HEK293 (cell line): ENCODE results near the gene BHMT.
"Not testable (repeated sequence)": the region's sequence is repeated elsewhere in the genome, so short reads cannot be mapped to it uniquely, and the experiment has no call there.

Experiments
- CTCF ChIA-PET: fragments of 350-600 bp; formaldehyde crosslinking; extraction: SDS; loops from one replicate; lab custom pipeline; 2021; ENCODE audit warnings: antibody characterized with exemption; lab: Yijun Ruan, JAX
- POLR2A ChIA-PET: fragments of 300-600 bp; formaldehyde crosslinking; extraction: SDS; loops from one replicate; lab custom pipeline; 2020; ENCODE audit warnings: antibody characterized with exemption, inconsistent platforms; lab: Yijun Ruan, JAX
- H3K27ac ChIP-seq: fragments of 200-500 bp; sonication (Bioruptor generic); 2 replicates; pipeline ENCODE4 v1.5.1; 2014; ENCODE audit warnings: low read depth, low read length, control low read depth, inconsistent platforms; ENCODE audit errors: extremely low read depth
- H3K36me3 ChIP-seq, 2 experiments: fragments of 200-500 bp in 1 of 2; sonication (Bioruptor generic) in 1 of 2; 1 replicate in 1 of 2; 2 replicates in 1 of 2; pipeline ENCODE4 v1.5.1; 2014 to 2017; ENCODE audit warnings: inconsistent platforms in 2 of 2, low read length in 2 of 2; ENCODE audit not compliant: control insufficient read depth in 2 of 2, insufficient read depth in 1 of 2
- H3K4me1 ChIP-seq: fragments of 200-500 bp; sonication (Bioruptor generic); 2 replicates; pipeline ENCODE4 v1.5.1; 2014; ENCODE audit warnings: mild to moderate bottlenecking, low read length, inconsistent platforms; ENCODE audit not compliant: control insufficient read depth, insufficient read depth
- H3K4me3 ChIP-seq: 2 replicates; pipeline ENCODE4 v1.5.1; 2011; ENCODE audit warnings: low read depth, mild to moderate bottlenecking, control low read depth, low read length, moderate library complexity
- H3K9me3 ChIP-seq: fragments of 200-500 bp; sonication (Bioruptor generic); 2 replicates; pipeline ENCODE4 v1.5.1; 2014; ENCODE audit warnings: low read depth, low read length, inconsistent platforms; ENCODE audit not compliant: control insufficient read depth, insufficient read depth
- WT1 ChIP-seq: fragments of 450-650 bp; formaldehyde crosslinking; IDR thresholded peaks from 2 replicates; pipeline ENCODE4 v1.5.1; 2016; ENCODE audit warnings: missing biosample characterization, missing genetic modification characterization
- ZNF223 ChIP-seq: fragments of 450-650 bp; formaldehyde crosslinking; IDR thresholded peaks from 2 replicates; pipeline ENCODE4 v1.5.1; 2016; ENCODE audit warnings: missing biosample characterization, missing genetic modification characterization
- ZNF549 ChIP-seq: fragments of 450-650 bp; IDR thresholded peaks from 2 replicates; pipeline ENCODE4 v1.5.1; 2018; ENCODE audit warnings: missing biosample characterization, missing genetic modification characterization, mild to moderate bottlenecking, inconsistent platforms, moderate library complexity
- ZNF560 ChIP-seq: fragments of 450-650 bp; formaldehyde crosslinking; IDR thresholded peaks from 2 replicates; pipeline ENCODE4 v1.5.1; 2017; ENCODE audit warnings: missing biosample characterization, missing genetic modification characterization, borderline replicate concordance
- ZNF830 ChIP-seq: fragments of 450-650 bp; IDR thresholded peaks from 2 replicates; pipeline ENCODE4 v1.5.0; 2018; ENCODE audit warnings: missing biosample characterization, missing genetic modification characterization, low read depth, mild to moderate bottlenecking, moderate library complexity
- TF ChIP-seq, protein P1 (sequence below): fragments of 450-650 bp; formaldehyde crosslinking; IDR thresholded peaks from 2 replicates; pipeline ENCODE4 v1.5.1; 2017; ENCODE audit warnings: missing biosample characterization, missing genetic modification characterization
- TF ChIP-seq, protein P2 (sequence below): fragments of 450-650 bp; formaldehyde crosslinking; IDR thresholded peaks from 2 replicates; pipeline ENCODE4 v1.5.1; 2016; ENCODE audit warnings: missing biosample characterization, missing genetic modification characterization

BHMT gene

DNA sequence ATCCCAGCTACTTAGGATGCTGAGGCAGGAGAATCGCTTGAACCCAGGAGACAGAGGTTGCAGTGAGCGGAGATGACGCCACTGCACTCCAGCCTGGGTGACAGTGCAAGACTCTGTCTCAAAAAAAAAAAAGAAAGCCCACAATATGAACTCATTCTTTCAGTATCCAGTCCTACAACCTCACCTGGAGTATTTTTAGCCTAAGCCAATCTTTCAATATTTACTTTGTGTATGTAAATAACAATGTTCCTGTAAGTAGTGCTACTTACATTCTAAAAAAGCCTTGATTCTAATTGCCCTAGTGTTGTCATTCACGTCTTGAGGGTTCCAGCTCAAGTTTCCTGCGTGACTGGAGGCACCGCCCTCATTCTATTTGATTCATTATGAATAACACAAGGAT lies 62.0 kb downstream of the BHMT start:
- TF ChIP-seq ZNF560 (tag by site-specific recombination) (no peak), ZNF549 (tag by site-specific recombination) (no peak), ZNF223 (no peak), ZNF830 (tag by site-specific recombination) (no peak)
- TF ChIP-seq, protein P1, sequence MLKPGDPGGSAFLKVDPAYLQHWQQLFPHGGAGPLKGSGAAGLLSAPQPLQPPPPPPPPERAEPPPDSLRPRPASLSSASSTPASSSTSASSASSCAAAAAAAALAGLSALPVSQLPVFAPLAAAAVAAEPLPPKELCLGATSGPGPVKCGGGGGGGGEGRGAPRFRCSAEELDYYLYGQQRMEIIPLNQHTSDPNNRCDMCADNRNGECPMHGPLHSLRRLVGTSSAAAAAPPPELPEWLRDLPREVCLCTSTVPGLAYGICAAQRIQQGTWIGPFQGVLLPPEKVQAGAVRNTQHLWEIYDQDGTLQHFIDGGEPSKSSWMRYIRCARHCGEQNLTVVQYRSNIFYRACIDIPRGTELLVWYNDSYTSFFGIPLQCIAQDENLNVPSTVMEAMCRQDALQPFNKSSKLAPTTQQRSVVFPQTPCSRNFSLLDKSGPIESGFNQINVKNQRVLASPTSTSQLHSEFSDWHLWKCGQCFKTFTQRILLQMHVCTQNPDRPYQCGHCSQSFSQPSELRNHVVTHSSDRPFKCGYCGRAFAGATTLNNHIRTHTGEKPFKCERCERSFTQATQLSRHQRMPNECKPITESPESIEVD (tag by site-specific recombination) = peak; percentile 57
- ChIA-PET POLR2A (no interaction called here), CTCF (interaction anchor here (0.7 to 1.2 kb wide), 2 partner anchors 40 to 149 kb away, joined by 4 to 6 read pairs; no protein-coding TSS in a partner anchor)
- Histone ChIP-seq H3K4me1 (no peaks in the 10 kb centered on the region), H3K36me3 (no peaks in the 10 kb centered on the region), H3K4me3 (no peak overlapping the region), H3K27ac (no peak overlapping the region), H3K9me3 (no peaks in the 10 kb centered on the region)

DNA sequence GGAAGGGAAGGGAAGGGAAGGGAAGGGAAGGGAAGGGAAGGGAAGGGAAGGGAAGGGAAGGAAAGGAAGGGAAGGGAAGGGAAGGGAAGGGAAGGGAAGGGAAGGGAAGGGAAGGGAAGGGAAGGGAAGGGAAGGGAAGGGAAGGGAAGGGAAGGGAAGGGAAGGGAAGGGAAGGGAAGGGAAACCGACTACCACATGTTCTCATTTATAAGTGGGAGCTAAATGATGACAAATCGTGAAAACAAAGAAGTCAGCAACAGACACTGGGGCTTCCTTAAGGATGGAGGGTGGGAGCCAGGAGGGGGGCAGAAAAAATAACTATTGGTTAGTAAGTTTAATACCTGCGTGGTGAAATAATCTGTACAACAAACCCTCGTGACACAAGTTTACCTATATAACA lies 68.8 kb downstream of the BHMT start:
- TF ChIP-seq, protein P2, sequence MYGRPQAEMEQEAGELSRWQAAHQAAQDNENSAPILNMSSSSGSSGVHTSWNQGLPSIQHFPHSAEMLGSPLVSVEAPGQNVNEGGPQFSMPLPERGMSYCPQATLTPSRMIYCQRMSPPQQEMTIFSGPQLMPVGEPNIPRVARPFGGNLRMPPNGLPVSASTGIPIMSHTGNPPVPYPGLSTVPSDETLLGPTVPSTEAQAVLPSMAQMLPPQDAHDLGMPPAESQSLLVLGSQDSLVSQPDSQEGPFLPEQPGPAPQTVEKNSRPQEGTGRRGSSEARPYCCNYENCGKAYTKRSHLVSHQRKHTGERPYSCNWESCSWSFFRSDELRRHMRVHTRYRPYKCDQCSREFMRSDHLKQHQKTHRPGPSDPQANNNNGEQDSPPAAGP (tag by site-specific recombination) = peak; percentile 95
- H3K36me3 ChIP-seq, H3K9me3 ChIP-seq, H3K27ac ChIP-seq, H3K4me3 ChIP-seq, H3K4me1 ChIP-seq: not testable (repeated sequence)
- ChIA-PET POLR2A (interaction anchor here (0.5 kb wide), 1 partner anchor 19 kb away, joined by 6 read pairs; no protein-coding TSS in a partner anchor), CTCF (interaction anchor here (1.3 to 1.6 kb wide), 2 partner anchors 20 to 156 kb away, joined by 3 to 4 read pairs; no protein-coding TSS in a partner anchor)

DNA sequence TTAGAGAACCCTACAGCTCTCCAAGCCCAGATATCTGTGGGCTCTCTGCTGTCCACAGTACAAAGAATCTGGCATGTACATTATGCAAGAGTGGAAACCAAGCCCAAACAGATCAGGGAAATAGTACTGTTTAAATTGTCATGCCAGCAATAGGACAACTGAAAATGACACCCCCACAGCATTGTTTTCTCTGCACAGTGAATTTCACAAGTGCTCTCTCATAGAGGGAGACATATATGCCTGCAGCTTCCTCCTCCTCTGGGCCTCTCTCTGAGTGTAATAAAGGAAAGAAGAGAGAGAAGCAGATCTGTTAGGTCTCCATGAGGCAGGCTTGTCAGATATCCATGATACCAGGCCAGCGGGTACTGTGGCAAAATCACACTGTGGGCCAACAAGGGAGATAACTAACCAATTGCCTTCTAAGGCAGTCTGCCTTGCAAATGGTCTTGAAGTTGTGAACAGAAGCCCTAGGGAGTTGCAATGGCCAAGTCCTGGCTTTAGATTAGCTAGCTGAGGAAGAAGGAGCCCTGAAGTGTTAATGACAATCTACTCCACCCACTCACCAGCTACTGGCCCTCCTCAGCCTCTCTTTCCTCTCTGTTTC lies 69.9 kb downstream of the BHMT start:
- Histone ChIP-seq H3K27ac (no peak overlapping the region), H3K9me3 (no peaks in the 10 kb centered on the region), H3K36me3 (no peaks in the 10 kb centered on the region), H3K4me1 (no peaks in the 10 kb centered on the region), H3K4me3 (no peak overlapping the region)
- ChIA-PET CTCF (interaction anchor here (0.6 to 1.3 kb wide), 2 partner anchors 19 to 1442 kb away, joined by 3 to 4 read pairs; no protein-coding TSS in a partner anchor), POLR2A (no interaction called here)
- no peak for TF ChIP-seq WT1 (tag by site-specific recombination)
